ENCODE measurements around the gene ATG16L2. TPM values are rescaled to one million over a fixed set of nuclear protein-coding genes. Genes with fewer than 3 reads are reported as not detected.
"Not testable (repeated sequence)": the region's sequence is repeated elsewhere in the genome, so short reads cannot be mapped to it uniquely, and the experiment has no call there.

ATG16L2 gene
- total RNA-seq, 2 experiments from 2014 or later: 105 to 114 TPM

GRCh38 chr11:72848846-72849466, 34.7 kb downstream of the ATG16L2 start:
- Mint-ChIP-seq H3K36me3 (ENCODE audit: low read depth) (peaks cover 1% of the 10 kb centered on the region), H3K27me3 (ENCODE audit: low read depth) (no peaks in the 10 kb centered on the region), H3K4me1 (ENCODE audit: low read depth) (peaks cover 6% of the 10 kb centered on the region), H3K4me3 (no peak overlapping the region), H3K27ac (peak overlapping the region; percentile 15), H3K9me3 (no peaks in the 10 kb centered on the region)
- CTCF ChIA-PET: interaction anchor here (0.8 to 1.4 kb wide), 2 partner anchors 25 to 328 kb away, joined by 3 to 4 read pairs; no protein-coding TSS in a partner anchor
- DNase-seq: peak; percentile 66
- intact Hi-C loops (cut with micrococcal nuclease): loop anchor here (2.0 kb wide), 1 partner anchor 34 kb away; the partner anchor contains the start of gene ATG16L2

- no peaks in the 10 kb centered on the region for H3K27me3 Mint-ChIP-seq (ENCODE audit: low read depth)
- H3K27ac Mint-ChIP-seq: no peak overlapping the region
- intact Hi-C loops (cut with micrococcal nuclease): no loop called here
- peaks cover 6% of the 10 kb centered on the region for H3K4me1 Mint-ChIP-seq (ENCODE audit: low read depth)
- H3K4me3 Mint-ChIP-seq: no peak overlapping the region
- CTCF ChIA-PET: interaction anchor here (0.7 kb wide), 1 partner anchor 175 kb away, joined by 3 read pairs; no protein-coding TSS in a partner anchor
- peaks cover 1% of the 10 kb centered on the region for H3K36me3 Mint-ChIP-seq (ENCODE audit: low read depth)
- no peaks in the 10 kb centered on the region for H3K9me3 Mint-ChIP-seq
- no peak for DNase-seq
Observed at GRCh38 chr11:72850832-72851231, 36.6 kb downstream of the ATG16L2 start.

GRCh38 chr11:72851726-72852125, 37.5 kb downstream of the ATG16L2 start:
- no peak overlapping the region for H3K4me3 Mint-ChIP-seq
- no peaks in the 10 kb centered on the region for H3K27me3 Mint-ChIP-seq (ENCODE audit: low read depth)
- H3K4me1 Mint-ChIP-seq (ENCODE audit: low read depth): peaks cover 6% of the 10 kb centered on the region
- CTCF ChIA-PET: no interaction called here
- no peak for DNase-seq
- peaks cover 1% of the 10 kb centered on the region for H3K36me3 Mint-ChIP-seq (ENCODE audit: low read depth)
- no peaks in the 10 kb centered on the region for H3K9me3 Mint-ChIP-seq
- H3K27ac Mint-ChIP-seq: no peak overlapping the region
- intact Hi-C loops (cut with micrococcal nuclease): no loop called here

- H3K27me3 Mint-ChIP-seq (ENCODE audit: low read depth): no peaks in the 10 kb centered on the region
- no peak for DNase-seq
- H3K4me3 Mint-ChIP-seq: no peak overlapping the region
- no peaks in the 10 kb centered on the region for H3K36me3 Mint-ChIP-seq (ENCODE audit: low read depth)
- H3K27ac Mint-ChIP-seq: no peak overlapping the region
- H3K9me3 Mint-ChIP-seq: no peaks in the 10 kb centered on the region
- peaks cover 2% of the 10 kb centered on the region for H3K4me1 Mint-ChIP-seq (ENCODE audit: low read depth)
- intact Hi-C loops (cut with micrococcal nuclease): no loop called here
- CTCF ChIA-PET: interaction anchor here (1.6 kb wide), 1 partner anchor 379 kb away, joined by 3 read pairs; no protein-coding TSS in a partner anchor
Observed at GRCh38 chr11:72856065-72856464, 41.9 kb downstream of the ATG16L2 start.

- intact Hi-C loops (cut with micrococcal nuclease): no loop called here
- CTCF ChIA-PET: interaction anchor here (0.7 to 1.6 kb wide), 2 partner anchors 18 to 379 kb away, joined by 3 read pairs; no protein-coding TSS in a partner anchor
- H3K27ac Mint-ChIP-seq: no peak overlapping the region
- no peaks in the 10 kb centered on the region for H3K36me3 Mint-ChIP-seq (ENCODE audit: low read depth)
- no peak for DNase-seq
- no peak overlapping the region for H3K4me3 Mint-ChIP-seq
- peaks cover 2% of the 10 kb centered on the region for H3K4me1 Mint-ChIP-seq (ENCODE audit: low read depth)
- no peaks in the 10 kb centered on the region for H3K27me3 Mint-ChIP-seq (ENCODE audit: low read depth)
- H3K9me3 Mint-ChIP-seq: no peaks in the 10 kb centered on the region
Observed at GRCh38 chr11:72856551-72857345, 42.5 kb downstream of the ATG16L2 start.

GRCh38 chr11:72858267-72858666, 44.1 kb downstream of the ATG16L2 start:
- H3K27ac Mint-ChIP-seq; H3K4me1 Mint-ChIP-seq (ENCODE audit: low read depth); H3K9me3 Mint-ChIP-seq; H3K27me3 Mint-ChIP-seq (ENCODE audit: low read depth); H3K36me3 Mint-ChIP-seq (ENCODE audit: low read depth); H3K4me3 Mint-ChIP-seq; CTCF ChIA-PET; intact Hi-C loops (cut with micrococcal nuclease); DNase-seq: not testable (repeated sequence)

GRCh38 chr11:72859126-72859525, 44.9 kb downstream of the ATG16L2 start:
- intact Hi-C loops (cut with micrococcal nuclease): no loop called here
- DNase-seq: no peak
- Mint-ChIP-seq H3K9me3 (no peaks in the 10 kb centered on the region), H3K4me1 (ENCODE audit: low read depth) (no peaks in the 10 kb centered on the region), H3K27ac (no peak overlapping the region), H3K27me3 (ENCODE audit: low read depth) (no peaks in the 10 kb centered on the region), H3K4me3 (no peak overlapping the region), H3K36me3 (ENCODE audit: low read depth) (no peaks in the 10 kb centered on the region)
- CTCF ChIA-PET: interaction anchor here (0.6 kb wide), 1 partner anchor 72 kb away, joined by 3 read pairs; no protein-coding TSS in a partner anchor

- Mint-ChIP-seq H3K4me3 (no peak overlapping the region), H3K27me3 (ENCODE audit: low read depth) (no peaks in the 10 kb centered on the region), H3K9me3 (no peaks in the 10 kb centered on the region), H3K4me1 (ENCODE audit: low read depth) (peaks cover 4% of the 10 kb centered on the region), H3K36me3 (ENCODE audit: low read depth) (no peaks in the 10 kb centered on the region), H3K27ac (no peak overlapping the region)
- CTCF ChIA-PET: no interaction called here
- DNase-seq: no peak
- intact Hi-C loops (cut with micrococcal nuclease): no loop called here
Observed at GRCh38 chr11:72860010-72860409, 45.8 kb downstream of the ATG16L2 start.

GRCh38 chr11:72860592-72860991, 46.4 kb downstream of the ATG16L2 start:
- no peaks in the 10 kb centered on the region for H3K36me3 Mint-ChIP-seq (ENCODE audit: low read depth)
- DNase-seq: no peak
- H3K27me3 Mint-ChIP-seq (ENCODE audit: low read depth): no peaks in the 10 kb centered on the region

GRCh38 chr11:72863091-72863490, 48.9 kb downstream of the ATG16L2 start:
- H3K27ac Mint-ChIP-seq: no peak overlapping the region
- no peak overlapping the region for H3K4me3 Mint-ChIP-seq
- H3K9me3 Mint-ChIP-seq: no peaks in the 10 kb centered on the region
- peaks cover 11% of the 10 kb centered on the region for H3K4me1 Mint-ChIP-seq (ENCODE audit: low read depth)
- DNase-seq: no peak
- intact Hi-C loops (cut with micrococcal nuclease): no loop called here
- CTCF ChIA-PET: interaction anchor here (0.6 to 1.2 kb wide), 2 partner anchors 9 to 315 kb away, joined by 3 read pairs; no protein-coding TSS in a partner anchor
- no peaks in the 10 kb centered on the region for H3K27me3 Mint-ChIP-seq (ENCODE audit: low read depth)
- no peaks in the 10 kb centered on the region for H3K36me3 Mint-ChIP-seq (ENCODE audit: low read depth)

More at GRCh38 chr11:72860592-72860991, 46.4 kb downstream of the ATG16L2 start:
- Mint-ChIP-seq H3K4me3 (no peak overlapping the region), H3K27ac (no peak overlapping the region), H3K9me3 (no peaks in the 10 kb centered on the region), H3K4me1 (ENCODE audit: low read depth) (peaks cover 9% of the 10 kb centered on the region)
- CTCF ChIA-PET: no interaction called here
- intact Hi-C loops (cut with micrococcal nuclease): no loop called here

GRCh38 chr11:72863916-72864315, 49.7 kb downstream of the ATG16L2 start:
- peaks cover 11% of the 10 kb centered on the region for H3K4me1 Mint-ChIP-seq (ENCODE audit: low read depth)
- no peaks in the 10 kb centered on the region for H3K27me3 Mint-ChIP-seq (ENCODE audit: low read depth)
- no peak for DNase-seq
- H3K27ac Mint-ChIP-seq: no peak overlapping the region
- H3K9me3 Mint-ChIP-seq: no peaks in the 10 kb centered on the region
- no peak overlapping the region for H3K4me3 Mint-ChIP-seq
- CTCF ChIA-PET: no interaction called here
- peaks cover 2% of the 10 kb centered on the region for H3K36me3 Mint-ChIP-seq (ENCODE audit: low read depth)
- intact Hi-C loops (cut with micrococcal nuclease): no loop called here

- no peak for DNase-seq
- H3K36me3 Mint-ChIP-seq (ENCODE audit: low read depth): peaks cover 2% of the 10 kb centered on the region
- no peaks in the 10 kb centered on the region for H3K27me3 Mint-ChIP-seq (ENCODE audit: low read depth)
- no peaks in the 10 kb centered on the region for H3K9me3 Mint-ChIP-seq
- H3K4me3 Mint-ChIP-seq: no peak overlapping the region
- peaks cover 15% of the 10 kb centered on the region for H3K4me1 Mint-ChIP-seq (ENCODE audit: low read depth)
- intact Hi-C loops (cut with micrococcal nuclease): no loop called here
- CTCF ChIA-PET: interaction anchor here (0.6 to 1.4 kb wide), 3 partner anchors 33 to 322 kb away, joined by 3 to 5 read pairs (median 4); no protein-coding TSS in a partner anchor
- no peak overlapping the region for H3K27ac Mint-ChIP-seq
Observed at GRCh38 chr11:72864702-72865655, 50.8 kb downstream of the ATG16L2 start.

All from activated naive CD4-positive, alpha-beta T cell treated with anti-CD3 and anti-CD28 coated beads for 36 hours (primary cell).